SJSA1 (cell line): Measurements from ENCODE around the gene LTO1. TPM values are rescaled to one million over a fixed set of nuclear protein-coding genes. Genes with fewer than 3 reads are reported as not detected.
"Not testable (repeated sequence)": the region's sequence is repeated elsewhere in the genome, so short reads cannot be mapped to it uniquely, and the experiment has no call there.

Experiments used
- DNase-seq, 2 experiments: peaks; one replicate each; pipeline ENCODE4 v3.0.0-alpha.2; 2015 to 2020; ENCODE audit warnings: low spot score in 2 of 2, low read depth in 1 of 2
- H3K27ac ChIP-seq: fragments of 250-450 bp; sonication (Bioruptor Pico); 2 replicates; pipeline ENCODE4 v1.5.1; 2020; ENCODE audit warnings: mild to moderate bottlenecking, moderate library complexity
- H3K27me3 ChIP-seq: fragments of 250-450 bp; sonication (Bioruptor Pico); replicated peaks from 2 replicates; pipeline ENCODE4 v1.5.1; 2020; ENCODE audit warnings: mild to moderate bottlenecking, moderate library complexity
- H3K36me3 ChIP-seq: fragments of 250-450 bp; sonication (Bioruptor Pico); 2 replicates; pipeline ENCODE4 v1.5.1; 2020; ENCODE audit warnings: mild to moderate bottlenecking
- H3K4me1 ChIP-seq: fragments of 250-450 bp; sonication (Bioruptor Pico); replicated peaks from 2 replicates; pipeline ENCODE4 v1.6.1; 2021; ENCODE audit warnings: mild to moderate bottlenecking
- H3K4me3 ChIP-seq: fragments of 250-450 bp; sonication (Bioruptor Pico); 2 replicates; pipeline ENCODE4 v1.5.1; 2020; ENCODE audit warnings: mild to moderate bottlenecking
- H3K9me3 ChIP-seq: fragments of 250-450 bp; sonication (Bioruptor Pico); replicated peaks from 2 replicates; pipeline ENCODE4 v1.5.1; 2020; ENCODE audit warnings: mild to moderate bottlenecking
- total RNA-seq: library from RNA; depleted of rRNA; stranded (reverse); fragments of >200 nt; shearing (Covaris generic); gene quantifications from 2 replicates; pipeline ENCODE4 v1.2.3, GENCODE V29; 2014; rRNA removed

The LTO1 gene
- total RNA-seq, 1 experiment from 2014 or later = 54.7 TPM

DNA sequence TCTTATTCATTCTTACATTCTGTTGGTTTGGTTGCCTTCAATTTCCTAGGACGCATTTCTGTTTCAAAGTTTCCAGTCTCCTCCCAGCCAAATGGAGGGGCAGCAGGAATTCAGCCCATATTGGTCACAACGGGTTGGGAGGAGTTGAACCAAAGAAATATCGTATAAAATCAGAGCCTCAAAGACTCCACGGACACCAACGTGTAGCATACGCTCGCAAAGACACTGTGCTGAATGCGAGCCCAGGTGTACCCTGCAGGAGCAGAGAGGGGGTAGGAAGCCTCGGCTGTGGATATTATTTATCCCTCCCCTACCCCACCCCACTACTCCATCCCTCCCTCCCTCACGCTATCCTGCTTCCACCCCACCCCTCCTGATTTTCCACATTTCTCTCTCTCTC lies 49.7 kb downstream of the LTO1 start:
- Histone ChIP-seq H3K27ac (no peak overlapping the region), H3K27me3 (peaks cover 10% of the 10 kb centered on the region; the same call in 1 of the 2 replicates), H3K4me1 (peaks cover 8% of the 10 kb centered on the region), H3K9me3 (peaks cover 5% of the 10 kb centered on the region; the same call in 1 of the 2 replicates), H3K36me3 (no peaks in the 10 kb centered on the region), H3K4me3 (no peak overlapping the region)
- DNase-seq = no peak

DNA sequence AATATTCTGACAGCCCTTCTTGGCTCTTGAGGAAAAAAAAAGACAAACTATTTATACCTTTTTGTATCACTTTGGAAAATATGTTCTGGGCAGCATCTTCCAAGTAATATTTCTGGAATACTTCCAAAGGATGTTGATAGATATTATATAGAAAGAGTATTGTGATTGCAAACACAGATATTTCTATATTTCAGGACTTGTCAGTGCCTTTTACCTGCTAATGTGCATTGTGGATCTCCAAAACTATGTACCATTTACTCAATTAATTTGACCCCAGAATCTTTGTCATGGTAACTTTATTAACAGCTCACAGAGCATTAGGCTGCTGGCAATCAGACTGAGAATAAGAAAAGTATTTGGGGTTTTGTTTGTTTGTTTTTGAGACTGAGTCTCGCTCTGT lies 50.9 kb downstream of the LTO1 start:
- H3K36me3 ChIP-seq = no peaks in the 10 kb centered on the region
- H3K4me1 ChIP-seq = peaks cover 8% of the 10 kb centered on the region
- no peaks in the 10 kb centered on the region for H3K9me3 ChIP-seq
- no peak overlapping the region for H3K27ac ChIP-seq
- peaks cover 10% of the 10 kb centered on the region; the same call in 1 of the 2 replicates for H3K27me3 ChIP-seq
- no peak for DNase-seq
- H3K4me3 ChIP-seq = no peak overlapping the region

DNA sequence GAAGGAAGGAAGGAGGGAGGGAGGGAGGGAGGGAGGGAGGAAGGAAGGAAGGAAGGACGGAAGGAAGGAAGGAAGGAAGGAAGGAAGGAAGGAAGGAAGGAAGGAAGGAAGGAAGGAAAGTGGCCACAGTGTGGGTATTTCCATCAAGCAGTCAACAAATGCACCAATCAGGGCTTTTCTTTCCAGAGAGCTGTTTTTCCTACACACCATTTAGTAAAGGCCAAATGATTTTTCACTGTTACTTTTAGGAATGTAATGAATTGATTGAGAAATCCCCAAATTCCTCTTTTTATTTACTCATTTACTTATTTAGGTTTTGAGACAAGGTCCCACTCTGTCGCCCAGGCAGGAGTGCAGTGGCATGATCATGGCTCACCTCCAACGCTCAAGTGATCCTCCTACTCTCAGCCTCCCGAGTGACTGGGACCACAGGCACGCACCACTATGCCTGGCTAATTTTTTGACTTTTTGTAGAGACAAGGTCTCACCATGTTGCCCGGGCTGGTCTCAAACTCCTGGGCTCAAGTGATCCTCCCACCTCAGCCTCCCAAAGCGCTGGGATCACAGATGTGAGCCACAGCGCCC lies 53.0 kb downstream of the LTO1 start:
- H3K4me1 ChIP-seq, H3K27ac ChIP-seq, H3K36me3 ChIP-seq, DNase-seq, H3K4me3 ChIP-seq, H3K9me3 ChIP-seq: not testable (repeated sequence)
- peaks cover 10% of the 10 kb centered on the region; the same call in 1 of the 2 replicates for H3K27me3 ChIP-seq

DNA sequence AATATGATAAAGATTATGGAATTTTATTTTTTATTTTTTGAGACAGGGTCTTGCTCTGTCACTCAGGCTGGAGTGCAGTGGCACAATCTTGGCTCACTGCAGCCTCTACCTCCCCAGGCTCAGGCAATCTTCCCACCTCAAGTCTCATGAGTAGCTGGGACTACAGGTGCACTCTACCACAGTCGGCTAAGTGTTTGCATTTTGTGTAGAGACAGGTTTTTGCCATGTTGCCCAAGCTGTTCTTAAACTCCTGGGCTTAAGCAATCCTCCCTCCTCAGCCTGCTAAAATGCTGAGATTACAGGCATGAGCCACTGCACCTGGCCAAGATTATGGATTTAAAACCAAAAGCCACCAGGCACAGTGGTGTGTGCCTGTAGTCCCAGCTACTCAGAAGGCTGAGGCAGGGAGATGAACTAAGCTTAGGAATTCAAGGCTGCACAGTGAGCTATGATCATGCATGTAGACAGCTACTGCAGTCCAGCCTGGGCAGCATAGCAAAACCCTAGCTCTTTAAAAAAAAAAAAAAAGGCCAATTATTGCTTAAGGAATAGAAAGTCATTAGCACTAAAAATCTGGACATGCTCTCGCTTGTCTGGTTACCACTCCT lies 54.4 kb downstream of the LTO1 start:
- no peak overlapping the region for H3K4me3 ChIP-seq
- DNase-seq = no peak
- H3K4me1 ChIP-seq = peaks cover 8% of the 10 kb centered on the region
- H3K9me3 ChIP-seq = no peaks in the 10 kb centered on the region
- H3K36me3 ChIP-seq = no peaks in the 10 kb centered on the region
- no peak overlapping the region for H3K27ac ChIP-seq
- H3K27me3 ChIP-seq = peaks cover 10% of the 10 kb centered on the region; the same call in 1 of the 2 replicates

DNA sequence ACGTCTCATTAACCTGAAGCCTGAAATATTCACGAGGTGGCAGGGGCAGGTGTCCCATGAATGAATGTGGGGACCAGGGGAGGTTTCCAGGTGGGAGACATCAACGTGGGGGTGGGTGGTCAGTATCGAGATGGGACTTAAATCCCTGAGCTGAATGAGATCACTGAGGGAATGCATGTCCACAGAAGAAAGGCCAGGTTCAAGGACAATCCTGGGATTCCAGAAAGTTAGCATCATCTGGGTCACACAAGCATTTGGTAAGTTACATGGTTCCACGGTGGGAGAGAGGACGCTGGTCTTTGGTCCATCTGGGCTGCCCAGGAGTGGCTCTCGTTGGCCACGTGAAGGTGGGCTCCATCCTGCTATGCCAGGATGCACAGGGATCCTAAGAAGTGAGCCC lies 56.9 kb downstream of the LTO1 start:
- DNase-seq = no peak
- no peak overlapping the region for H3K4me3 ChIP-seq
- H3K4me1 ChIP-seq = no peaks in the 10 kb centered on the region
- no peaks in the 10 kb centered on the region for H3K36me3 ChIP-seq
- no peak overlapping the region for H3K27ac ChIP-seq
- no peaks in the 10 kb centered on the region for H3K9me3 ChIP-seq
- 0 out of 2 replicates have a peak, but pooled peaks cover 6% of the 10 kb centered on the region for H3K27me3 ChIP-seq

DNA sequence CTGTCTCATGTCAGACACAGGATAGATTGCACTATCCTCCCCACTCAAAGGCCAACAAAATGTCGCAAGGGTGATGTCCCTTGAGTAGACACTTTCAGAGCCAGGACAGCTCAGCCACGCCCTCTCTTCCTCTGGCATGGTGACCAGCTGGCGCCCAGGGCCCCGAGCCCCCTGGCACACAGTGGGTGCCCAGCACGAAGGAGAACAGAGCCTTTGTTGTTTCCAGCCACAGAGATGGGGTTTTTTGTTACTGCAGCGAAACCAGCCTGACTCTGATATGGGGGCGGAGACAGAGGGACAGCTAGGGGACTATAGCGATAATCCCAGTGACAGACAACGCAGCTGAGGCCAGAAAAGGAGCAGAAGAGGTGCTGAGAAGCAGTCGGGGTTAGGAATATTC lies 57.5 kb downstream of the LTO1 start:
- Histone ChIP-seq H3K36me3 (no peaks in the 10 kb centered on the region), H3K4me1 (no peaks in the 10 kb centered on the region), H3K27me3 (0 out of 2 replicates have a peak, but pooled peaks cover 5% of the 10 kb centered on the region), H3K27ac (no peak overlapping the region), H3K4me3 (no peak overlapping the region), H3K9me3 (no peaks in the 10 kb centered on the region)
- DNase-seq = no peak

DNA sequence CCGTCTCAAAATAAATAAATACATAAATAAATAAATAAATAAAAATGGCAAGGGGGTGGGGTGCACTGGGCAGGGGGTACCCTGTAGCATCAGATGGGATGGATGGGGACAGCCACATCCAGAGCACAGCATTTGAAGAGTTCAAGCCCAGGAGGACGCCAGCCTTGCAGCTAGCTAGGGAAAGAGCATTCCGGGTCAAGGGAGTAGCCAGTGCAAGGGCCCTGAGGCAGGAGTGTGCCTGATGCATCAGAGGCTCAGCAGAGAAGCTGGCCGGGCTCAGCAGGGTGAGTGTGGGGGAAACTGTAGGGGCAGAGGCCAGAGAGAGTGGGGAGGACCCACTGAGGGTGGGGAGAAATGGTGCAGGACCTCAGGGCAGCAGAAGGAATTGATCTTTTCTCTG lies 57.9 kb downstream of the LTO1 start:
- H3K9me3 ChIP-seq = no peaks in the 10 kb centered on the region
- no peak for DNase-seq
- no peaks in the 10 kb centered on the region for H3K4me1 ChIP-seq
- H3K4me3 ChIP-seq = no peak overlapping the region
- H3K27me3 ChIP-seq = 0 out of 2 replicates have a peak, but pooled peaks cover 3% of the 10 kb centered on the region
- H3K27ac ChIP-seq = no peak overlapping the region
- H3K36me3 ChIP-seq = no peaks in the 10 kb centered on the region

Other genes with a start within 250 kb of the LTO1 start
- gene LINC01488, start 193.7 kb downstream of the LTO1 start, total RNA-seq = 0.05 TPM in 1 of 2 replicates, not detected in the other
- 579 and 793 TPM in 2 replicates for gene CCND1, start 34.2 kb downstream of the LTO1 start, total RNA-seq
- 3.0 and 10.3 TPM in 2 replicates for gene FGF19, start 28.7 kb upstream of the LTO1 start, total RNA-seq
- not detected in 2 replicates for gene FGF4, start 100.0 kb upstream of the LTO1 start, total RNA-seq
- not detected in 2 replicates for gene FGF3, start 144.1 kb upstream of the LTO1 start, total RNA-seq